ENCODE results near the gene DUSP15. TPM values are rescaled to one million over a fixed set of nuclear protein-coding genes. Genes with fewer than 3 reads are reported as not detected.

The DUSP15 gene
- total and polyA plus RNA-seq, 4 donors, result 0.35 to 0.61 (median 0.42) TPM; not detected in 1

- Histone ChIP-seq H3K4me3 (ENCODE audit: low read depth in 1 of 3, low read length in 3 of 3) (peak overlapping the region; percentile 61 to 97 (median 67)), H3K9ac (ENCODE audit: low read depth in 1 of 2, low read length in 2 of 2) (peak overlapping the region; percentile 14 to 54), H3K27ac (ENCODE audit: low read depth in 1 of 2, low read length in 2 of 2) (peak overlapping the region; percentile 51 to 78), H3K36me3 (ENCODE audit: control insufficient read depth in 4 of 4, insufficient read depth in 3 of 4, low read depth in 1 of 4, low read length in 3 of 4) (no peaks in the 10 kb centered on the region), H3K27me3 (ENCODE audit: control insufficient read depth in 4 of 4, insufficient read depth in 4 of 4, low read length in 3 of 4) (no peaks in the 10 kb centered on the region), H3K4me1 (ENCODE audit: control insufficient read depth in 4 of 4, insufficient read depth in 4 of 4, low read length in 3 of 4) (peaks cover 0 to 6% (median 2%) of the 10 kb centered on the region in 4 donors), H3K9me3 (ENCODE audit: control insufficient read depth in 4 of 4, low read length in 3 of 4) (no peaks in the 10 kb centered on the region)
- WGBS, result 6% methylated on average over 45 of the region's 45 CpGs
- TF ChIP-seq FOXA2 (IDR thresholded peaks at IDR 0.05) (no peak), ATF3 (IDR thresholded peaks at IDR 0.05) (no peak), TAF1 (conservative IDR thresholded peaks at IDR 0.05) (no peak), EGR1 (IDR thresholded peaks at IDR 0.05; ENCODE audit: low read depth in 2 of 2) (no peak), HNF4G (IDR thresholded peaks at IDR 0.05) (no peak), REST (IDR thresholded peaks at IDR 0.05) (peak; percentile 26), ZBTB33 (IDR thresholded peaks at IDR 0.05) (no peak), JUND (IDR thresholded peaks at IDR 0.05) (no peak), CTCF (IDR thresholded peaks at IDR 0.05; ENCODE audit: low read depth, low read length, missing input control) (no peak), NR2F2 (IDR thresholded peaks at IDR 0.05) (no peak), GABPA (IDR thresholded peaks at IDR 0.05 in 1 of 2, conservative IDR thresholded peaks at IDR 0.05 in 1 of 2) (no peak), FOXA1 (IDR thresholded peaks at IDR 0.05) (no peak), RXRA (IDR thresholded peaks at IDR 0.05) (peak in 1 of 2 donors; percentile 15), MAX (IDR thresholded peaks at IDR 0.05) (peak; percentile 64), RAD21 (IDR thresholded peaks at IDR 0.05) (peak in 1 of 2 donors; percentile 7), SP1 (IDR thresholded peaks at IDR 0.05) (peak; percentile 52), YY1 (IDR thresholded peaks at IDR 0.05) (peak; percentile 51), HNF4A (conservative IDR thresholded peaks at IDR 0.05) (no peak)
- DNase-seq (ENCODE audit: low spot score), result peak; percentile 86
These were observed 9.0 kb upstream of the DUSP15 start for GRCh38 chr20:31879143-31879987.
